HFFc6 (cell line): ENCODE data around the gene TNNC1. TPM values are rescaled to one million over a fixed set of nuclear protein-coding genes. Genes with fewer than 3 reads are reported as not detected.

Source experiments
- DNase-seq: peaks from one replicate; pipeline ENCODE4 v3.0.0-alpha.2; 2018
- H3K27ac Mint-ChIP-seq: 2 replicates; pipeline ENCODE4 v1.8.0; 2020; ENCODE audit warnings: mild to moderate bottlenecking, mixed read lengths
- H3K27me3 Mint-ChIP-seq: 2 replicates; pipeline ENCODE4 v1.8.0; 2021; ENCODE audit warnings: mild to moderate bottlenecking, moderate library complexity, mixed read lengths; ENCODE audit not compliant: insufficient read depth
- H3K36me3 Mint-ChIP-seq: 2 replicates; pipeline ENCODE4 v1.8.0; 2021; ENCODE audit warnings: low read depth, mixed read lengths
- H3K4me1 Mint-ChIP-seq: 2 replicates; pipeline ENCODE4 v1.8.0; 2020; ENCODE audit warnings: low read depth, mixed read lengths
- H3K4me3 Mint-ChIP-seq: 2 replicates; pipeline ENCODE4 v1.8.0; 2020; ENCODE audit warnings: mild to moderate bottlenecking, moderate library complexity, mixed read lengths
- H3K9me3 Mint-ChIP-seq: 2 replicates; pipeline ENCODE4 v1.8.0; 2020; ENCODE audit warnings: mild to moderate bottlenecking, mixed read lengths
- CTCF ChIP-seq: fragments of 200-600 bp; sonication (generic); IDR thresholded peaks from 2 replicates; pipeline ENCODE4 v1.5.0; 2021; ENCODE audit warnings: antibody characterized with exemption, mild to moderate bottlenecking
- total RNA-seq, 6 experiments: library from RNA; stranded (reverse); fragmentation: NEBNext Ultra II Directional; extraction: Animal tissue kit (Norgen Biotek cat#: 25700); gene quantifications; 2 replicates in 1 of 6; 3 replicates in 5 of 6; pipeline ENCODE4 v1.2.3, GENCODE V29; 2021

Gene TNNC1
- total RNA-seq, 6 experiments from 2014 or later: 0.35 to 0.55 (median 0.53) TPM; not detected in 2

- no peaks in the 10 kb centered on the region for H3K36me3 Mint-ChIP-seq
- H3K4me1 Mint-ChIP-seq: peaks cover 6% of the 10 kb centered on the region; the same call in 1 of the 2 replicates
- H3K4me3 Mint-ChIP-seq: no peak overlapping the region
- no peak for DNase-seq
- H3K27ac Mint-ChIP-seq: no peak overlapping the region
- peaks cover 26% of the 10 kb centered on the region for H3K27me3 Mint-ChIP-seq
- TF ChIP-seq CTCF: no peak
- no peaks in the 10 kb centered on the region for H3K9me3 Mint-ChIP-seq
Measured at GRCh38 chr3:52433328-52433995, 20.4 kb downstream of the TNNC1 start.

GRCh38 chr3:52432691-52433141, 21.1 kb downstream of the TNNC1 start:
- Mint-ChIP-seq H3K9me3 (no peaks in the 10 kb centered on the region), H3K4me3 (no peak overlapping the region), H3K27me3 (peaks cover 26% of the 10 kb centered on the region), H3K27ac (no peak overlapping the region), H3K4me1 (peaks cover 6% of the 10 kb centered on the region), H3K36me3 (no peaks in the 10 kb centered on the region)
- DNase-seq: no peak
- no peak for TF ChIP-seq CTCF

GRCh38 chr3:52432225-52432624, 21.6 kb downstream of the TNNC1 start:
- DNase-seq: no peak
- H3K36me3 Mint-ChIP-seq: no peaks in the 10 kb centered on the region
- no peak for TF ChIP-seq CTCF
- H3K27ac Mint-ChIP-seq: no peak overlapping the region
- peaks cover 6% of the 10 kb centered on the region for H3K4me1 Mint-ChIP-seq
- H3K9me3 Mint-ChIP-seq: no peaks in the 10 kb centered on the region
- peaks cover 26% of the 10 kb centered on the region for H3K27me3 Mint-ChIP-seq
- H3K4me3 Mint-ChIP-seq: no peak overlapping the region

- H3K4me3 Mint-ChIP-seq: no peak overlapping the region
- peaks cover 24% of the 10 kb centered on the region for H3K27me3 Mint-ChIP-seq
- H3K4me1 Mint-ChIP-seq: peaks cover 6% of the 10 kb centered on the region
- no peak for TF ChIP-seq CTCF
- H3K9me3 Mint-ChIP-seq: no peaks in the 10 kb centered on the region
- DNase-seq: no peak
- no peak overlapping the region for H3K27ac Mint-ChIP-seq
- no peaks in the 10 kb centered on the region for H3K36me3 Mint-ChIP-seq
Measured at GRCh38 chr3:52431459-52432223, 22.2 kb downstream of the TNNC1 start.

GRCh38 chr3:52430416-52430810, 23.4 kb downstream of the TNNC1 start:
- no peaks in the 10 kb centered on the region for H3K9me3 Mint-ChIP-seq
- H3K27me3 Mint-ChIP-seq: peaks cover 19% of the 10 kb centered on the region
- peaks cover 6% of the 10 kb centered on the region for H3K4me1 Mint-ChIP-seq
- no peak overlapping the region for H3K4me3 Mint-ChIP-seq
- H3K27ac Mint-ChIP-seq: no peak overlapping the region
- no peak for TF ChIP-seq CTCF
- H3K36me3 Mint-ChIP-seq: no peaks in the 10 kb centered on the region
- no peak for DNase-seq
